Endodermal cell (in vitro differentiated cells): ENCODE results near the gene RHOXF2B. TPM values are rescaled to one million over a fixed set of nuclear protein-coding genes. Genes with fewer than 3 reads are reported as not detected.

ENCODE experiments used
- DNase-seq: peaks from one replicate; pipeline ENCODE4 v3.0.0-alpha.2; 2017
- H3K27ac ChIP-seq: 2 replicates; pipeline ENCODE4 v1.5.1; 2013; ENCODE audit warnings: mild to moderate bottlenecking, low read depth, low read length, moderate library complexity
- H3K27me3 ChIP-seq: 2 replicates; pipeline ENCODE4 v1.6.1; 2013; ENCODE audit warnings: mild to moderate bottlenecking, low read length, moderate library complexity; ENCODE audit not compliant: insufficient read depth, control insufficient read depth, poor library complexity, severe bottlenecking
- H3K36me3 ChIP-seq: 2 replicates; pipeline ENCODE4 v1.7.0; 2013; ENCODE audit warnings: mild to moderate bottlenecking, low read length, moderate library complexity; ENCODE audit not compliant: control insufficient read depth, insufficient read depth
- H3K4me1 ChIP-seq: one replicate; pipeline ENCODE4 v1.7.0; 2013; ENCODE audit warnings: low read length; ENCODE audit not compliant: control insufficient read depth, insufficient read depth
- H3K4me3 ChIP-seq: 2 replicates; pipeline ENCODE4 v1.5.1; 2013; ENCODE audit warnings: mild to moderate bottlenecking, low read length, moderate library complexity
- H3K9ac ChIP-seq: 2 replicates; pipeline ENCODE4 v1.6.1; 2013; ENCODE audit warnings: mild to moderate bottlenecking, low read length, moderate library complexity; ENCODE audit not compliant: poor library complexity, severe bottlenecking; ENCODE audit errors: extremely low read depth
- H3K9me3 ChIP-seq: 2 replicates; pipeline ENCODE4 v1.6.1; 2013; ENCODE audit warnings: mild to moderate bottlenecking, low read length, moderate library complexity; ENCODE audit not compliant: control insufficient read depth
- H3K27ac Mint-ChIP-seq: 2 replicates; pipeline ENCODE4 v1.8.0; 2020; ENCODE audit warnings: mixed read lengths
- H3K27me3 Mint-ChIP-seq: 2 replicates; pipeline ENCODE4 v1.8.0; 2021; ENCODE audit warnings: mild to moderate bottlenecking, mixed read lengths; ENCODE audit not compliant: insufficient read depth
- H3K36me3 Mint-ChIP-seq: 2 replicates; pipeline ENCODE4 v1.8.0; 2020; ENCODE audit warnings: low read depth, mixed read lengths
- H3K4me1 Mint-ChIP-seq: 2 replicates; pipeline ENCODE4 v1.8.0; 2020; ENCODE audit warnings: mixed read lengths
- H3K4me3 Mint-ChIP-seq: 2 replicates; pipeline ENCODE4 v1.8.0; 2020; ENCODE audit warnings: mild to moderate bottlenecking, moderate library complexity, mixed read lengths
- H3K9me3 Mint-ChIP-seq: 2 replicates; pipeline ENCODE4 v1.8.0; 2020; ENCODE audit warnings: mild to moderate bottlenecking, mixed read lengths
- CTCF ChIP-seq: fragments of 200-600 bp; sonication (generic); conservative IDR thresholded peaks from 2 replicates; pipeline ENCODE4 v1.5.0; 2021; ENCODE audit warnings: antibody characterized with exemption, mild to moderate bottlenecking
- WGBS, 2 experiments: methylation state at CpG; one replicate each; pipeline versions ENCODE4 v1.1.5 to v1.1.7; 2013; ENCODE audit warnings: missing lambda C conversion rate in 2 of 2, mixed read lengths in 1 of 2; ENCODE audit not compliant: insufficient coverage in 1 of 2, insufficient read length in 1 of 2; 5-methylcytosine and 5-hydroxymethylcytosine counted together
- total RNA-seq, 2 donors: library from RNA; stranded (reverse); fragmentation: NEBNext Ultra II Directional in 1 of 2; extraction: Animal tissue kit (Norgen Biotek cat#: 25700) in 1 of 2; gene quantifications; 2 replicates in 1 of 2; 3 replicates in 1 of 2; pipeline ENCODE4 v1.2.1, GENCODE V29; 2021

The RHOXF2B gene
- total RNA-seq, 2 donors from 2014 or later: not detected

GRCh38 chrX:120023259-120023658 is 54.2 kb downstream of the RHOXF2B start:
- H3K9me3 Mint-ChIP-seq: peaks cover 44% of the 10 kb centered on the region

GRCh38 chrX:120022763-120023162 is 54.7 kb downstream of the RHOXF2B start:
- Mint-ChIP-seq H3K4me1 (peaks cover 2% of the 10 kb centered on the region), H3K27ac (no peak overlapping the region), H3K36me3 (peaks cover 4% of the 10 kb centered on the region), H3K27me3 (peaks cover 80% of the 10 kb centered on the region), H3K4me3 (no peak overlapping the region), H3K9me3 (peaks cover 44% of the 10 kb centered on the region)
- H3K4me3 ChIP-seq: no peak overlapping the region
- no peak for DNase-seq
- no peak overlapping the region for H3K27ac ChIP-seq
- H3K9ac ChIP-seq: no peak overlapping the region
- 84 to 85% methylated on average over 4 to 5 of the region's 5 CpGs for WGBS, 2 experiments
- H3K27me3 ChIP-seq: peaks cover 41% of the 10 kb centered on the region
- H3K9me3 ChIP-seq: no peaks in the 10 kb centered on the region
- H3K4me1 ChIP-seq: no peaks in the 10 kb centered on the region
- no peak for TF ChIP-seq CTCF
- H3K36me3 ChIP-seq: no peaks in the 10 kb centered on the region

More at GRCh38 chrX:120023259-120023658, 54.2 kb downstream of the RHOXF2B start:
- Mint-ChIP-seq H3K4me3 (no peak overlapping the region), H3K4me1 (peaks cover 2% of the 10 kb centered on the region), H3K27ac (no peak overlapping the region), H3K36me3 (peaks cover 4% of the 10 kb centered on the region), H3K27me3 (peaks cover 75% of the 10 kb centered on the region)
- 91% methylated on average over 4 of the region's 5 CpGs; no CpG with 5 or more reads in 1 of the 2 experiments for WGBS, 2 experiments
- Histone ChIP-seq H3K4me1 (no peaks in the 10 kb centered on the region), H3K9ac (no peak overlapping the region), H3K27me3 (peaks cover 36% of the 10 kb centered on the region), H3K9me3 (no peaks in the 10 kb centered on the region), H3K4me3 (no peak overlapping the region), H3K27ac (no peak overlapping the region), H3K36me3 (no peaks in the 10 kb centered on the region)
- no peak for TF ChIP-seq CTCF
- DNase-seq: no peak

Other genes with a start within 250 kb of the RHOXF2B start
- 10 to 100 TPM; 19.0 to 21.9 TPM for gene UPF3B, start 224.7 kb downstream of the RHOXF2B start, total RNA-seq
- gene RNF113A, start 206.0 kb downstream of the RHOXF2B start, total RNA-seq: 1 to 10 TPM; 9.3 to 9.8 TPM
- gene NDUFA1, start 205.9 kb downstream of the RHOXF2B start, total RNA-seq: 10 to 100 TPM; 63.9 to 87.5 TPM
- under 1 TPM in 1 of 2 donors, not detected in 1; 0.79 TPM for gene AKAP14, start 181.8 kb downstream of the RHOXF2B start, total RNA-seq
- gene NKAP, start 133.9 kb downstream of the RHOXF2B start, total RNA-seq: 10 to 100 TPM in 1 of 2 donors, 1 to 10 TPM in 1; 7.7 to 10.8 TPM
- gene RHOXF1, start 38.2 kb upstream of the RHOXF2B start, total RNA-seq: under 1 TPM; 0.37 to 0.46 TPM
- gene RHOXF2, start 80.9 kb upstream of the RHOXF2B start, total RNA-seq: not detected
- gene ZBTB33, start 173.1 kb upstream of the RHOXF2B start, total RNA-seq: 10 to 100 TPM; 19.0 to 19.2 TPM
- under 1 TPM; 0.22 to 0.35 TPM for gene TMEM255A, start 233.8 kb upstream of the RHOXF2B start, total RNA-seq